ENCODE data around the gene PARL. TPM values are rescaled to one million over a fixed set of nuclear protein-coding genes. Genes with fewer than 3 reads are reported as not detected.

PARL gene
- polyA plus RNA-seq, 1 of the 3 experiments (the other 2 are of a cell fraction), result 50.1 TPM

GRCh38 chr3:183920416-183920815 lies 35.7 kb upstream of the PARL start:
- Histone ChIP-seq H3K79me2 (ENCODE audit: insufficient read depth) (no peaks in the 10 kb centered on the region), H3K4me3 (ENCODE audit: low read depth in 2 of 2, low read length in 1 of 2) (no peak overlapping the region), H3K36me3 (replicated peaks in 1 of 2; ENCODE audit: control insufficient read depth in 1 of 2, insufficient read depth in 2 of 2, low read length in 1 of 2) (peaks cover 12 to 32% of the 10 kb centered on the region in 2 experiments), H3K27me3 (ENCODE audit: insufficient read depth) (no peaks in the 10 kb centered on the region), H3K9me3 (no peaks in the 10 kb centered on the region), H3F3A (replicated peaks; ENCODE audit: insufficient read depth) (no peaks in the 10 kb centered on the region), H3K4me1 (ENCODE audit: control insufficient read depth in 1 of 2, insufficient read depth in 2 of 2, low read depth in 1 of 2, low read length in 1 of 2) (no peaks in the 10 kb centered on the region), H3K9me2 (no peaks in the 10 kb centered on the region), H3K9ac (no peak overlapping the region), H4K20me1 (ENCODE audit: insufficient read depth) (no peaks in the 10 kb centered on the region), H3K4me2 (no peak overlapping the region), H2AFZ (ENCODE audit: low read depth) (no peak overlapping the region), H3K27ac (ENCODE audit: low read depth in 2 of 2, low read length in 1 of 2) (no peak overlapping the region)
- no peak for DNase-seq
- 93% methylated on average over 11 of the region's 14 CpGs for WGBS (ENCODE audit: low lambda C conversion rate)
- TF ChIP-seq TCF12 (IDR thresholded peaks at IDR 0.05), result no peak
- TF ChIP-seq CHD2 (IDR thresholded peaks at IDR 0.05; ENCODE audit: low read length, partially characterized antibody), result no peak
- TF ChIP-seq TEAD4 (IDR thresholded peaks at IDR 0.05; ENCODE audit: borderline replicate concordance, insufficient read depth), result no peak
- TF ChIP-seq RAD21 (IDR thresholded peaks at IDR 0.05; ENCODE audit: low read length), result no peak
- no peak for TF ChIP-seq GABPA (IDR thresholded peaks at IDR 0.05; ENCODE audit: low read depth)
- TF ChIP-seq, protein P1, sequence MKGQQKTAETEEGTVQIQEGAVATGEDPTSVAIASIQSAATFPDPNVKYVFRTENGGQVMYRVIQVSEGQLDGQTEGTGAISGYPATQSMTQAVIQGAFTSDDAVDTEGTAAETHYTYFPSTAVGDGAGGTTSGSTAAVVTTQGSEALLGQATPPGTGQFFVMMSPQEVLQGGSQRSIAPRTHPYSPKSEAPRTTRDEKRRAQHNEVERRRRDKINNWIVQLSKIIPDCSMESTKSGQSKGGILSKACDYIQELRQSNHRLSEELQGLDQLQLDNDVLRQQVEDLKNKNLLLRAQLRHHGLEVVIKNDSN (IDR thresholded peaks at IDR 0.05; ENCODE audit: borderline replicate concordance, low read depth), result no peak
- TF ChIP-seq EZH2phosphoT487 (IDR thresholded peaks at IDR 0.05; ENCODE audit: borderline replicate concordance, low read depth), result no peak
- CTCF ChIA-PET, result interaction anchor here (1.1 kb wide), 2 partner anchors 9 to 15 kb away, joined by 4 to 6 read pairs; no protein-coding TSS in a partner anchor
- POLR2A ChIA-PET, result no interaction called here

DNA sequence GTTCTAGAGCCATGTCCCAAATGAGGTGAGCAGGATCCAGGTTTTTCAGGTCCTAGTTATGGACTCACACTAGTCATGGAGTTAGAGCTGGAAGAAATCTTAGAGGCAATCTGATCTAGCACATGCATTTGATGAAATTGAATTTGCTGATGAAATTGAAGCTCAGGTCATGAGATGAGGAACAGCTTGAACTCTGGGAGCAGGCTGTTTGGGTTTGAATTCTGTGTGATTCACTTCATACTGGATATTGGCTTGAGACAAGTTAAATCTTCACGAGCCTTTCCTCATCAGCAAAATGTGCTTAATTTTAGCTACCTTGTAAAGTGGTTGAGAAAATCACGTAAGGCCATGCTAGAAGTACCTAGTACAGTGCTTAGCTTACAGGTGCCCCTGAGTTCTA lies 33.5 kb upstream of the PARL start:
- H3K27me3 ChIP-seq (ENCODE audit: insufficient read depth), result no peaks in the 10 kb centered on the region
- H4K20me1 ChIP-seq (ENCODE audit: insufficient read depth), result no peaks in the 10 kb centered on the region
- H3K36me3 ChIP-seq (replicated peaks in 1 of 2; ENCODE audit: control insufficient read depth in 1 of 2, insufficient read depth in 2 of 2, low read length in 1 of 2), result peaks cover 6 to 20% of the 10 kb centered on the region in 2 experiments
- POLR2A ChIA-PET, result no interaction called here
- H2AFZ ChIP-seq (ENCODE audit: low read depth), result no peak overlapping the region
- no peaks in the 10 kb centered on the region for H3K9me3 ChIP-seq
- WGBS (ENCODE audit: low lambda C conversion rate), result 96% methylated on average over 2 of the region's 2 CpGs
- no peaks in the 10 kb centered on the region for H3K79me2 ChIP-seq (ENCODE audit: insufficient read depth)
- TF ChIP-seq MEF2A (IDR thresholded peaks at IDR 0.05; ENCODE audit: borderline replicate concordance, low read depth) (no peak), RAD21 (IDR thresholded peaks at IDR 0.05; ENCODE audit: low read length) (no peak), IRF3 (IDR thresholded peaks at IDR 0.05; ENCODE audit: low read depth, low read length) (no peak), GABPA (IDR thresholded peaks at IDR 0.05; ENCODE audit: low read depth) (no peak), NRF1 (IDR thresholded peaks at IDR 0.05; ENCODE audit: low read depth, low read length) (no peak), RXRA (IDR thresholded peaks at IDR 0.05; ENCODE audit: borderline replicate concordance, low read depth) (no peak), RFX5 (IDR thresholded peaks at IDR 0.05; ENCODE audit: low read length) (no peak), JUND (IDR thresholded peaks at IDR 0.05) (no peak), TAF1 (IDR thresholded peaks at IDR 0.05; ENCODE audit: borderline replicate concordance, low read depth, low read length) (no peak), EP300 (IDR thresholded peaks at IDR 0.05; ENCODE audit: borderline replicate concordance in 1 of 2, low read depth in 1 of 2, low read length in 1 of 2) (no peak), TCF12 (IDR thresholded peaks at IDR 0.05) (no peak)
- TF ChIP-seq, protein P2, sequence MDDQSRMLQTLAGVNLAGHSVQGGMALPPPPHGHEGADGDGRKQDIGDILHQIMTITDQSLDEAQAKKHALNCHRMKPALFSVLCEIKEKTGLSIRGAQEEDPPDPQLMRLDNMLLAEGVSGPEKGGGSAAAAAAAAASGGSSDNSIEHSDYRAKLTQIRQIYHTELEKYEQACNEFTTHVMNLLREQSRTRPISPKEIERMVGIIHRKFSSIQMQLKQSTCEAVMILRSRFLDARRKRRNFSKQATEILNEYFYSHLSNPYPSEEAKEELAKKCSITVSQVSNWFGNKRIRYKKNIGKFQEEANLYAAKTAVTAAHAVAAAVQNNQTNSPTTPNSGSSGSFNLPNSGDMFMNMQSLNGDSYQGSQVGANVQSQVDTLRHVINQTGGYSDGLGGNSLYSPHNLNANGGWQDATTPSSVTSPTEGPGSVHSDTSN (IDR thresholded peaks at IDR 0.05), result no peak
- DNase-seq, result no peak
- H3K27ac ChIP-seq (ENCODE audit: low read depth in 2 of 2, low read length in 1 of 2), result no peak overlapping the region
- CTCF ChIA-PET, result interaction anchor here (0.6 to 1.9 kb wide), 4 partner anchors 23 to 339 kb away, joined by 4 to 7 read pairs (median 6); partner anchors contain the start of gene PARL
- H3F3A ChIP-seq (replicated peaks; ENCODE audit: insufficient read depth), result no peaks in the 10 kb centered on the region
- H3K4me3 ChIP-seq (ENCODE audit: low read depth in 2 of 2, low read length in 1 of 2), result no peak overlapping the region
- no peak overlapping the region for H3K4me2 ChIP-seq
- no peak overlapping the region for H3K9ac ChIP-seq
- H3K4me1 ChIP-seq (ENCODE audit: control insufficient read depth in 1 of 2, insufficient read depth in 2 of 2, low read depth in 1 of 2, low read length in 1 of 2), result no peaks in the 10 kb centered on the region
- no peaks in the 10 kb centered on the region for H3K9me2 ChIP-seq

Data from SK-N-SH (cell line).